MCF 10A (cell line): ENCODE results near the gene VAMP1. TPM values are rescaled to one million over a fixed set of nuclear protein-coding genes. Genes with fewer than 3 reads are reported as not detected.

Experiments
- BruUV-seq: library from RNA; stranded (reverse); fragments of 400-500 nt; replicated peaks from 2 replicates; lab custom pipeline; 2021; lab: Mats Ljungman, UMichigan
- CTCF ChIA-PET: fragments of 300-600 bp; sonication (Branson Sonifier 250); formaldehyde crosslinking; extraction: SDS; loops from one replicate; lab custom pipeline; 2021; ENCODE audit warnings: antibody characterized with exemption, inconsistent platforms; lab: Yijun Ruan, JAX
- POLR2A ChIA-PET: fragments of 300-600, 350-650 bp; sonication (Branson Sonifier 250); formaldehyde crosslinking; extraction: SDS; loops from one replicate; lab custom pipeline; 2020; ENCODE audit warnings: antibody characterized with exemption, inconsistent platforms; lab: Yijun Ruan, JAX
- DNase-seq: peaks from one replicate; pipeline ENCODE4 v3.0.0-alpha.2; 2018; ENCODE audit not compliant: unreplicated experiment
- H3K27ac Mint-ChIP-seq: one replicate; pipeline ENCODE4 v1.8.0; 2022; ENCODE audit warnings: mild to moderate bottlenecking, low read depth, mixed read lengths; ENCODE audit not compliant: unreplicated experiment
- H3K27me3 Mint-ChIP-seq: one replicate; pipeline ENCODE4 v1.8.0; 2022; ENCODE audit warnings: mixed read lengths; ENCODE audit not compliant: insufficient read depth, unreplicated experiment
- H3K36me3 Mint-ChIP-seq: one replicate; pipeline ENCODE4 v1.8.0; 2022; ENCODE audit warnings: mild to moderate bottlenecking, moderate library complexity, mixed read lengths; ENCODE audit not compliant: insufficient read depth, unreplicated experiment
- H3K4me1 Mint-ChIP-seq: one replicate; pipeline ENCODE4 v1.8.0; 2022; ENCODE audit warnings: mixed read lengths; ENCODE audit not compliant: insufficient read depth, unreplicated experiment
- H3K4me3 Mint-ChIP-seq: one replicate; pipeline ENCODE4 v1.8.0; 2022; ENCODE audit warnings: mild to moderate bottlenecking, moderate library complexity, mixed read lengths; ENCODE audit not compliant: unreplicated experiment
- H3K9me3 Mint-ChIP-seq: one replicate; pipeline ENCODE4 v1.8.0; 2022; ENCODE audit warnings: mixed read lengths; ENCODE audit not compliant: unreplicated experiment
- CTCF ChIP-seq: fragments of 200-600 bp; IDR thresholded peaks from one replicate; pipeline ENCODE4 v1.8.0; 2022; ENCODE audit warnings: antibody characterized with exemption, mild to moderate bottlenecking; ENCODE audit not compliant: unreplicated experiment
- intact Hi-C: fragments of 100-400 bp; cut with micrococcal nuclease; formaldehyde crosslinking; loops from 2 replicates; pipeline ENCODE4 v1.14.1; 2022
- total RNA-seq: library from RNA; stranded (reverse); gene quantifications from 2 replicates; pipeline ENCODE4 v1.2.3, GENCODE V29; 2022

Gene VAMP1
- total RNA-seq, 1 experiment from 2014 or later: 2.9 TPM

DNA sequence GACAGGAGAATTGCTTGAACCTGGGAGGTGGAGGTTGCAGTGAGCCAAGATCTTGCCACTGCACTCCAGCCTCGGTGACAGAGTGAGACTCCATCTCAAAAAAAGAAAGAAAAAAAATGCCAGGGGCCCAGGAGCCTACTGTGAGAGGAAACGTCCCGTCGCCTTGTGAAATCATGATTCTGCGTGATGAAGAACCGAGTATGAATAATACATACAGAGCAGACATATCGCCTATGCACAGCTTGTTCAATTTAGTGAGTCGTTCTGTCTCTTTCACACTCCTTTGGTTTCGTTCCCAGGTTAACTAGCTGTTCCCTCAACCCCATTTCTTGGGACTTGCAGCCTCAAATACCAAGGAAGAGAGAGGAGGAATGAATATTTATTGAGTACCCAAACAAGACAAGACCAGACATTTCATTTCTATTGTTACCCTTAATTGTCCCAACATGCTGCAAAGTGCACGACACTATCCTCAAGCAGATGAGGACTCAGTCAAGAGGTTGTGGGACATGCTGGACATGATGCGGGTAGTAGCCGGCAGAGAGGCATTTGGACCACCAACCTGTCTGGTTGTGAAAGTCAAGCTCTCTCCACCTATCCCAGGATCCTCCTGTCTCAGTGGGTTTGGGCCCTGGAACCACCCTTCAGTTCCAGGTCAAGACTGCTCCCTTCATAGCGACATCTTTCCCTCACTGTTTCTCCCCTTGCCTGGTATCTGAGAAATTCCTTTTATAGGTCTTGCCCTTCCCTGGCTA is 34.3 kb downstream of the VAMP1 start:
- H3K36me3 Mint-ChIP-seq: no peaks in the 10 kb centered on the region
- H3K4me1 Mint-ChIP-seq: peaks cover 5% of the 10 kb centered on the region
- intact Hi-C loops: no loop called here
- CTCF ChIA-PET: interaction anchor here (1.3 kb wide), 1 partner anchor 29 kb away, joined by 3 read pairs; no protein-coding TSS in a partner anchor
- H3K27me3 Mint-ChIP-seq: no peaks in the 10 kb centered on the region
- no peak for DNase-seq
- TF ChIP-seq CTCF: no peak
- POLR2A ChIA-PET: interaction anchor here (3.6 to 4.4 kb wide), 2 partner anchors 16 to 34 kb away, joined by 13 to 23 read pairs; partner anchors contain the start of genes TAPBPL and VAMP1
- BruUV-seq: no TSS peak
- H3K9me3 Mint-ChIP-seq: no peaks in the 10 kb centered on the region
- H3K27ac Mint-ChIP-seq: no peak overlapping the region
- no peak overlapping the region for H3K4me3 Mint-ChIP-seq

- no peaks in the 10 kb centered on the region for H3K36me3 Mint-ChIP-seq
- no peak overlapping the region for H3K27ac Mint-ChIP-seq
- H3K4me1 Mint-ChIP-seq: peaks cover 17% of the 10 kb centered on the region
- TF ChIP-seq CTCF: no peak
- CTCF ChIA-PET: interaction anchor here (0.7 to 1.9 kb wide), 3 partner anchors 11 to 60 kb away, joined by 3 to 11 read pairs (median 5); no protein-coding TSS in a partner anchor
- POLR2A ChIA-PET: interaction anchor here (0.6 to 4.4 kb wide), 5 partner anchors 17 to 512 kb away, joined by 3 to 23 read pairs (median 3); partner anchors contain the start of genes GAPDH and TAPBPL
- H3K27me3 Mint-ChIP-seq: no peaks in the 10 kb centered on the region
- no peaks in the 10 kb centered on the region for H3K9me3 Mint-ChIP-seq
- intact Hi-C loops: no loop called here
- H3K4me3 Mint-ChIP-seq: no peak overlapping the region
- BruUV-seq: no TSS peak
- DNase-seq: no peak
Observed at GRCh38 chr12:6434205-6435140, 36.0 kb downstream of the VAMP1 start.

- intact Hi-C loops: no loop called here
- H3K9me3 Mint-ChIP-seq: no peaks in the 10 kb centered on the region
- POLR2A ChIA-PET: interaction anchor here (0.7 to 4.4 kb wide), 3 partner anchors 15 to 60 kb away, joined by 3 to 23 read pairs (median 3); partner anchors contain the start of genes MRPL51 and TAPBPL
- no TSS peak for BruUV-seq
- no peak for TF ChIP-seq CTCF
- CTCF ChIA-PET: interaction anchor here (0.6 to 1.4 kb wide), 4 partner anchors 9 to 124 kb away, joined by 3 to 16 read pairs (median 3); no protein-coding TSS in a partner anchor
- H3K27ac Mint-ChIP-seq: no peak overlapping the region
- H3K36me3 Mint-ChIP-seq: no peaks in the 10 kb centered on the region
- peaks cover 17% of the 10 kb centered on the region for H3K4me1 Mint-ChIP-seq
- H3K4me3 Mint-ChIP-seq: no peak overlapping the region
- DNase-seq: no peak
- H3K27me3 Mint-ChIP-seq: no peaks in the 10 kb centered on the region
Observed at GRCh38 chr12:6432991-6433390, 37.5 kb downstream of the VAMP1 start.
